Measurements from ENCODE around the gene SNX4. TPM values are rescaled to one million over a fixed set of nuclear protein-coding genes. Genes with fewer than 3 reads are reported as not detected.

Gene SNX4
- total and polyA plus RNA-seq, 2 donors, result 27.3 to 46.6 TPM

DNA sequence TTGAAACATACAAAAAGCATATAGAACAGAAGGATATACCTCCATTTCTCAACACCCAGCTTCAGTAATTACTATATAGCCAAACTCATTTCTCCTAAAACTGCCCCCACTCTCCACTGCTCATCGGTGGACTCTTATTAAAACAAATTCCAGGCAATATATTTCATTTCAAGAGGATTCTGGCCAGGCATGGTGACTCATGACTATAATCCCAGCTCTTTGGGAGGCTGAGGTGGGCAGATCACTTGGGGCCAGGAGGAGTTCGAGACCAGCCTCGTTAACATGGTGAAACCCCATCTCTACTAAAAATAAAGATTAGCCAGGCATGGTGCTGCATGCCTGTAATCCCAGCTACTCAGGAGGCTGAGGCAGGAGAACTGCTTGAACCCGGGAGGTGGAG is 40.9 kb downstream of the SNX4 start:
- no peaks in the 10 kb centered on the region for H3K4me1 ChIP-seq (ENCODE audit: control insufficient read depth in 2 of 2, insufficient read depth in 2 of 2, low read length in 2 of 2)
- H3K4me3 ChIP-seq (ENCODE audit: low read length in 2 of 2), result no peak overlapping the region
- H3K27ac ChIP-seq (ENCODE audit: low read depth in 1 of 2, low read length in 1 of 2), result no peak overlapping the region
- no peaks in the 10 kb centered on the region for H3K27me3 ChIP-seq (ENCODE audit: control insufficient read depth in 2 of 2, insufficient read depth in 1 of 2, low read length in 1 of 2)
- no peaks in the 10 kb centered on the region for H3K9me3 ChIP-seq (ENCODE audit: control insufficient read depth in 2 of 2, insufficient read depth in 1 of 2, low read length in 1 of 2)
- 99% methylated on average over 4 of the region's 4 CpGs for WGBS
- no peak for DNase-seq (ENCODE audit: low read depth in 6 of 9, low spot score in 9 of 9)
- H3K36me3 ChIP-seq (ENCODE audit: control insufficient read depth in 2 of 2, insufficient read depth in 2 of 2, low read length in 1 of 2), result peaks cover 9 to 30% of the 10 kb centered on the region in 2 donors

DNA sequence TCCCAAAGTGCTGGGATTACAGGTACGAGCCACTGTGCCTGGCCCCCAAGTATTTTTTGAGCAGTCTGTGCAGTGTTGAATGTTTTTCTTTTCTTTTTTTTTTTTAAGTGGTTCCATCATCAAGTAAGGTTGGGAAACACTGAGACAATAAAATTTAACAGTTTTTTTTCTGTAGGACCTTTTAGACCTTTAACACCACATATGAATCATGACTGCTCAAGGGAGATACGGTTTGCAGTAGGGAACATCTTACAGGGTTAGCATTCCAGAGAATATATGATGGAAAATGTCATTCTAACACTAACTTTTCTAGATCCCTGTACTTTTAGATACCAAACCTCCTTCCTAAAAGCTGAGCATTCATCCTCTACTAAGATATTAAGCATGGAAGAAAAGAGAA is 41.7 kb downstream of the SNX4 start:
- 97% methylated on average over 2 of the region's 2 CpGs for WGBS
- Histone ChIP-seq H3K4me3 (ENCODE audit: low read length in 2 of 2) (no peak overlapping the region), H3K9me3 (ENCODE audit: control insufficient read depth in 2 of 2, insufficient read depth in 1 of 2, low read length in 1 of 2) (no peaks in the 10 kb centered on the region), H3K27me3 (ENCODE audit: control insufficient read depth in 2 of 2, insufficient read depth in 1 of 2, low read length in 1 of 2) (no peaks in the 10 kb centered on the region), H3K4me1 (ENCODE audit: control insufficient read depth in 2 of 2, insufficient read depth in 2 of 2, low read length in 2 of 2) (no peaks in the 10 kb centered on the region), H3K36me3 (ENCODE audit: control insufficient read depth in 2 of 2, insufficient read depth in 2 of 2, low read length in 1 of 2) (peaks cover 9 to 27% of the 10 kb centered on the region in 2 donors), H3K27ac (ENCODE audit: low read depth in 1 of 2, low read length in 1 of 2) (no peak overlapping the region)
- no peak for DNase-seq (ENCODE audit: low read depth in 6 of 9, low spot score in 9 of 9)

DNA sequence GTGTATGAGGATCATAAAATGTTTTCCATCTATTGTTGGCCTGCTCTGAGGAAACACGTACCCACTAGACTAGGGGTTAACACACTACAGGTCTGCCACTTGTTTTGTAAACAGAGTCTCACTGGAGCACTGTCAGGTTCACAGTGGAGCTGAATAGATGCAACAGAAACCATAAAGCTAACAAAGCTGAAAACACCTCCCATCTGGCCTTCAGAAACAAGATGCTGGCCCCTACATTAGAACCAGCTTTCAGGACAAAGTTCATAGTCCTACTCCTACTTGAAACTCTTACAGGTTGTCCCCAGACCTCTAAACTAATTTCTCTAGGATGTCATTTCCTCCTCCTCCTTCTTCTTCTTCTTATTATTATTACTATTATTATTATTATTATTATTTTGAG is 42.3 kb downstream of the SNX4 start:
- Histone ChIP-seq H3K4me1 (ENCODE audit: control insufficient read depth in 2 of 2, insufficient read depth in 2 of 2, low read length in 2 of 2) (no peaks in the 10 kb centered on the region), H3K36me3 (ENCODE audit: control insufficient read depth in 2 of 2, insufficient read depth in 2 of 2, low read length in 1 of 2) (peaks cover 9 to 26% of the 10 kb centered on the region in 2 donors), H3K9me3 (ENCODE audit: control insufficient read depth in 2 of 2, insufficient read depth in 1 of 2, low read length in 1 of 2) (no peaks in the 10 kb centered on the region), H3K4me3 (ENCODE audit: low read length in 2 of 2) (no peak overlapping the region), H3K27me3 (ENCODE audit: control insufficient read depth in 2 of 2, insufficient read depth in 1 of 2, low read length in 1 of 2) (no peaks in the 10 kb centered on the region), H3K27ac (ENCODE audit: low read depth in 1 of 2, low read length in 1 of 2) (no peak overlapping the region)
- WGBS, result 97% methylated on average over 1 of the region's 1 CpG
- DNase-seq (ENCODE audit: low read depth in 6 of 9, low spot score in 9 of 9), result no peak

DNA sequence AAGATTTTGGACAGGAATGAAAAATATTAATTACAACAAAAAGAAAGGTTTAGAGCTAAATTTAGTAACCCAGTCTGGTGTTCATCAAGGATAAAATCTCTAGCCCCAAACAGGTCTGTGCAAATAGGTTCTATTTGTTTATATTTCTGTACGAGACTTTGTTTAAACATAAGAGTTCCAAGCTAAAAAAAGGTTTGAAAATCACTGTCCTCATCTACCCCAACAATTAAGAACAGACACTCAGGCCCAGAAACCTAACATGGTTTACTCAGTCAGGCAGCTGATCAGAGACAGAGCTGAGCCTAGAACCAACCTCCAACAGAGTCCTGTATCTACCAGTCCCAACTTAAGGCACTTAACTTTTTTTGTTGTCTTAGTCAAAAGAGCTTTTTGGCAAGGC is 49.3 kb downstream of the SNX4 start:
- DNase-seq (ENCODE audit: low read depth in 6 of 9, low spot score in 9 of 9), result no peak
- no peaks in the 10 kb centered on the region for H3K4me1 ChIP-seq (ENCODE audit: control insufficient read depth in 2 of 2, insufficient read depth in 2 of 2, low read length in 2 of 2)
- H3K4me3 ChIP-seq (ENCODE audit: low read length in 2 of 2), result no peak overlapping the region
- no peaks in the 10 kb centered on the region for H3K27me3 ChIP-seq (ENCODE audit: control insufficient read depth in 2 of 2, insufficient read depth in 1 of 2, low read length in 1 of 2)
- H3K36me3 ChIP-seq (ENCODE audit: control insufficient read depth in 2 of 2, insufficient read depth in 2 of 2, low read length in 1 of 2), result peaks cover 28 to 31% of the 10 kb centered on the region in 2 donors
- no peak overlapping the region for H3K27ac ChIP-seq (ENCODE audit: low read depth in 1 of 2, low read length in 1 of 2)
- WGBS, result 98% methylated on average over 1 of the region's 1 CpG
- no peaks in the 10 kb centered on the region for H3K9me3 ChIP-seq (ENCODE audit: control insufficient read depth in 2 of 2, insufficient read depth in 1 of 2, low read length in 1 of 2)

- 88% methylated on average over 5 of the region's 5 CpGs for WGBS
- Histone ChIP-seq H3K4me3 (ENCODE audit: low read length in 2 of 2) (no peak overlapping the region), H3K27me3 (ENCODE audit: control insufficient read depth in 2 of 2, insufficient read depth in 1 of 2, low read length in 1 of 2) (no peaks in the 10 kb centered on the region), H3K36me3 (ENCODE audit: control insufficient read depth in 2 of 2, insufficient read depth in 2 of 2, low read length in 1 of 2) (peaks cover 10 to 25% of the 10 kb centered on the region in 2 donors), H3K9me3 (ENCODE audit: control insufficient read depth in 2 of 2, insufficient read depth in 1 of 2, low read length in 1 of 2) (no peaks in the 10 kb centered on the region), H3K27ac (ENCODE audit: low read depth in 1 of 2, low read length in 1 of 2) (no peak overlapping the region), H3K4me1 (ENCODE audit: control insufficient read depth in 2 of 2, insufficient read depth in 2 of 2, low read length in 2 of 2) (no peaks in the 10 kb centered on the region)
- no peak for DNase-seq (ENCODE audit: low read depth in 6 of 9, low spot score in 9 of 9)
Measured at GRCh38 chr3:125462722-125463299, 57.2 kb downstream of the SNX4 start.

- Histone ChIP-seq H3K4me3 (ENCODE audit: low read length in 2 of 2) (no peak overlapping the region), H3K36me3 (ENCODE audit: control insufficient read depth in 2 of 2, insufficient read depth in 2 of 2, low read length in 1 of 2) (peaks cover 9 to 25% of the 10 kb centered on the region in 2 donors), H3K9me3 (ENCODE audit: control insufficient read depth in 2 of 2, insufficient read depth in 1 of 2, low read length in 1 of 2) (no peaks in the 10 kb centered on the region), H3K27me3 (ENCODE audit: control insufficient read depth in 2 of 2, insufficient read depth in 1 of 2, low read length in 1 of 2) (no peaks in the 10 kb centered on the region), H3K27ac (ENCODE audit: low read depth in 1 of 2, low read length in 1 of 2) (no peak overlapping the region), H3K4me1 (ENCODE audit: control insufficient read depth in 2 of 2, insufficient read depth in 2 of 2, low read length in 2 of 2) (no peaks in the 10 kb centered on the region)
- DNase-seq (ENCODE audit: low read depth in 6 of 9, low spot score in 9 of 9), result no peak
- 97% methylated on average over 6 of the region's 6 CpGs for WGBS
Measured at GRCh38 chr3:125461896-125462295, 58.1 kb downstream of the SNX4 start.

- H3K36me3 ChIP-seq (ENCODE audit: control insufficient read depth in 2 of 2, insufficient read depth in 2 of 2, low read length in 1 of 2), result peaks cover 23 to 36% of the 10 kb centered on the region in 2 donors
- H3K27ac ChIP-seq (ENCODE audit: low read depth in 1 of 2, low read length in 1 of 2), result no peak overlapping the region
- H3K27me3 ChIP-seq (ENCODE audit: control insufficient read depth in 2 of 2, insufficient read depth in 1 of 2, low read length in 1 of 2), result no peaks in the 10 kb centered on the region
- 97% methylated on average over 3 of the region's 3 CpGs for WGBS
- H3K4me1 ChIP-seq (ENCODE audit: control insufficient read depth in 2 of 2, insufficient read depth in 2 of 2, low read length in 2 of 2), result no peaks in the 10 kb centered on the region
- no peaks in the 10 kb centered on the region for H3K9me3 ChIP-seq (ENCODE audit: control insufficient read depth in 2 of 2, insufficient read depth in 1 of 2, low read length in 1 of 2)
- H3K4me3 ChIP-seq (ENCODE audit: low read length in 2 of 2), result no peak overlapping the region
- DNase-seq (ENCODE audit: low read depth in 6 of 9, low spot score in 9 of 9), result no peak
Measured at GRCh38 chr3:125460233-125460632, 59.8 kb downstream of the SNX4 start.

DNA sequence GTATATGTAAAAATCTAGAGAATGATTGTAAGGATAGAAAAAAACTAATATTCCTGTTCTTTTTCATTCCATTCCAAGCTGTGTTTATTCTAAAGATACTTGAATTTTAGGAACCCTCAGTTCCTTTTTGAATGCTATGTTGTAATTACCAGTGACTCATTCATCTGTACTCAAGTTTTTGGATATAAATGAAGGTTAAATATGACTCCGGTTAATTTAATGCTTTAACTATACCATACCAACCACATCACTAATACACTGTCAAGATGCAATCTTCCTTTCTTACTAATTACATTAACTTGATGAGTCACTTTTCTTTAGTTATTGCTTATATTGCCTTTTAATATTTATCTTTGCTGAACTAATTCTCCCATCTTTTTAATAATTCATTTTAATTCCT is 76.1 kb downstream of the SNX4 start:
- Histone ChIP-seq H3K36me3 (ENCODE audit: control insufficient read depth in 2 of 2, insufficient read depth in 2 of 2, low read length in 1 of 2) (peaks cover 12 to 17% of the 10 kb centered on the region in 2 donors), H3K27ac (ENCODE audit: low read depth in 1 of 2, low read length in 1 of 2) (no peak overlapping the region), H3K4me1 (ENCODE audit: control insufficient read depth in 2 of 2, insufficient read depth in 2 of 2, low read length in 2 of 2) (no peaks in the 10 kb centered on the region), H3K9me3 (ENCODE audit: control insufficient read depth in 2 of 2, insufficient read depth in 1 of 2, low read length in 1 of 2) (no peaks in the 10 kb centered on the region), H3K27me3 (ENCODE audit: control insufficient read depth in 2 of 2, insufficient read depth in 1 of 2, low read length in 1 of 2) (no peaks in the 10 kb centered on the region), H3K4me3 (ENCODE audit: low read length in 2 of 2) (no peak overlapping the region)
- no peak for DNase-seq (ENCODE audit: low read depth in 6 of 9, low spot score in 9 of 9)
- 93% methylated on average over 1 of the region's 1 CpG for WGBS

DNA sequence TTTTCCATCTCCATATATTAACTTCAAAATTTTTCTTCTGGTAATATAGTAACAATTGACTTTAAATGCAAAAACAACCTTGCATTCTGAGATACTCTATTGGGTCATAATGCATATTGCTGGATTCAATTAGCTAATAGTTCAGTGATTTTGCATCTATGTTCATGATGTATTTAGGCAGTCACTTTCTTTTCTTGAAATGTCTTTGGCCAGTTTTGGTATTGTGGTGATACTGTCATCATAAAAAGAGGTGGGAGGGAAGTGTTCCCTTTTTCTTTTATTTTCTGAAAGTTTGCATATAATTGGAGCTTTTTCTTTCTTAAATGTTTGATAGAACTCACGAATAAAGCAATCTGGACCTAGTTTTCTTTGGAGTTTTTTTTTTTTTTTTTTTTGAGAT is 77.5 kb downstream of the SNX4 start:
- no peak overlapping the region for H3K4me3 ChIP-seq (ENCODE audit: low read length in 2 of 2)
- no peaks in the 10 kb centered on the region for H3K4me1 ChIP-seq (ENCODE audit: control insufficient read depth in 2 of 2, insufficient read depth in 2 of 2, low read length in 2 of 2)
- DNase-seq (ENCODE audit: low read depth in 6 of 9, low spot score in 9 of 9), result no peak
- no peak overlapping the region for H3K27ac ChIP-seq (ENCODE audit: low read depth in 1 of 2, low read length in 1 of 2)
- WGBS, result 94% methylated on average over 1 of the region's 1 CpG
- H3K27me3 ChIP-seq (ENCODE audit: control insufficient read depth in 2 of 2, insufficient read depth in 1 of 2, low read length in 1 of 2), result no peaks in the 10 kb centered on the region
- H3K9me3 ChIP-seq (ENCODE audit: control insufficient read depth in 2 of 2, insufficient read depth in 1 of 2, low read length in 1 of 2), result no peaks in the 10 kb centered on the region
- peaks cover 9 to 10% of the 10 kb centered on the region in 2 donors for H3K36me3 ChIP-seq (ENCODE audit: control insufficient read depth in 2 of 2, insufficient read depth in 2 of 2, low read length in 1 of 2)

Data from thymus (tissue), 11 donors.